Activated T-cell treated with anti-CD3 and anti-CD28 coated beads for 4 hours (primary cell): ENCODE measurements around the gene OR11H12.
"Not testable (repeated sequence)": the region's sequence is repeated elsewhere in the genome, so short reads cannot be mapped to it uniquely, and the experiment has no call there.

Experiments used
- DNase-seq: peaks from one replicate; pipeline ENCODE4 v3.0.0-alpha.2; 2020

OR11H12 gene

GRCh38 chr14:18600817-18601216 is at the start of gene OR11H12:
Gene OR11H12 (plus strand): TSS chr14:18601117. CDS start chr14:18601117, 0 bp downstream.
- not testable (repeated sequence) for DNase-seq

GRCh38 chr14:18582908-18583307 is 18.0 kb upstream of the OR11H12 start:
- not testable (repeated sequence) for DNase-seq

DNA sequence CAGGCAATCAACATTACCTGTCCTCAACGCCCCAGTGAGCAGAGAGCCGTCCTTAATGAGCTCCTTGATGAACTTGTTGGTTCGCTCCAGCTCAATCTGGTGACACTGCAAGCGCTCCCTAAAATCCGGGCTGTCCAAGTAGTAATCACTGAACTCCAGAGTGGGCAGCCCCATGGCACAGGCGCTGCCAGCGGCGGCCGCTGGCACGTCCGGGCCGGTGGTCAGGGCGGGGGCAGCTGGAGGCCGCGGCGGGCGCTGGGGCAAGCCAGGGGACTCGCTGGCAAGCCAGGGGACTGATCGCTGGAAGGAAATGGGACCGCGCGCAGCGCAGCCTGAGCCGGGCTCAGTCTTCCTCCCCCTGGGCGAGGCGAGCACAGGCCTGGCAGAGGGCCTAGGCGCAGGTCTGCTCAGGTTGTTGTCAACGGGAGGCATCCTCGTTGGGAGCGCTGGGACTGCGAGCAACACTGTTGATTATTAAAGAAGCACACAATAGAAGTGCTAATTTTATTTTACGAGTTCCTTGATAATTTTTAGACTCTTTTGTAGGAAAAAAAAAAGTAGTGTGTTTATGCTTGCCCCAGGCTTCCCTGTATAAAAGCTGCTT is 25.8 kb downstream of the OR11H12 start:
- not testable (repeated sequence) for DNase-seq

DNA sequence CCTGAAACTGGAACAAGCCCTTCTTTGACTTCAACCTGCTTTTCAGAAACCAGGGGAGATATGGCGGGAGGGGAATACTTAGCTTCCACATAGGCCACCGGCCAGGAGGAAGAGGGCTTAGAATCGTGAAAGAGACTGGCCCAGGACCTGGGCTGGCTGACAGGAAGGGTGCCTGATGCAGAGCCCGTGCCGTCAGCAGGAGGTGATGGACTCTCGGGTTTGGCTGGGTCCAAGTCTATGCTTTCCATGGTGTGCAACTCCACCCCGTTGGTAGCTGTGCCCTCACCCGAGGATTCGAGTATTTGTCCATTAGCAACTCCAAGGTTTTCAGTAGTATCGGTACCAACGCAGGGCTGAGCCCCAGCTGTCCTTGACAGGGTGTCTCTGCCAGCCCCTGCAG is 35.1 kb downstream of the OR11H12 start:
- DNase-seq, result not testable (repeated sequence)

- DNase-seq, result not testable (repeated sequence)
These were observed 37.1 kb downstream of the OR11H12 start for GRCh38 chr14:18638032-18638431.

DNA sequence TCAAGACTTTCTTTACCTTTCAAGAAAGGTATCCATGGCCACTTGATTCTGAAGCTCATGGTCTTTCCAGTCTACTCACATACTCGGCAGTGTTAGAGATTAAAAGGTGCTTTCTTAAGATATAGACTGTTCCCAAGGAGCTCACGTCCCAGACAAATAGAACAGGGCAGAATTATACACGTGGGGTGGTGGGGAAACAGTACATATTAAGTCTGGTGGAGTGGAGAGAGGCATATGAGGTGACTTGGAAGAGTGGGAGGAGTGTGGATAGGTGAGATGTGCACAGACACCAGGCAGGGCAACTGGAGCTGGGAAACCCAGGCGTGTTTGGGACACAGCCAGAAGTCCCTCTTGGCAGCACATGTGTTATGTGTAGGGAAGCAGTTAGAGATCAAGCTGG is 37.9 kb downstream of the OR11H12 start:
- not testable (repeated sequence) for DNase-seq

DNA sequence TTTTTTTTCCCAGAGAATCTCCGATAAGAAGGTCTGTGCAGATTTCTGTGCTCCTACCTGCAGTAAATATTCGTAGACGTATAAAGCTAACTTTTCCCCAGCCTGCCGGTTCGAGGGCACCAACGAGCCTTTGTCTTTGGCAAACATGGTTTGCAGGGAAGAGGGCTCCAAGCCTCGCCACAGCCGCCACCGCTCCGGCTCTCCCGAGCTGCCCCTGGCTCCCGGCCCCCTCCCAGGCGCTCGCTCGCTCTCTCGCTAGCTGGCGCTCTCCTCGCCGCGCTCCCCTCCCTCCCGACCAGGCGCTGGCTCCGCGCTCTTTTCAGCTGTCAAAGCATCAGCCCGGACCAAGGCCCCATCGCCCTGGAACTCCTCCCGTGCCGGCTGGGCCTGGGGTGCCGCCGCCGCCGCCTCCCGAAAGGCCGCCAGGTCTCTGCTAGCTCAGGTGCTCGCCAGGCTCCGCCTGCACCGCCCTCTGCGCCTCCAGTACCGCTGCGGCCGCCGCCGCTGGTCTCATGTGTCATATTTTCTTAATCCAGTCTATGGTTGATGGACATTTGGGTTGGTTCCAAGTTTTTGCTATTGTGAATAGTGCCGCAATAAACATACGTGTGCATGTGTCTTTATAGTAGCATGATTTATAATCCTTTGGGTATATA is 45.3 kb downstream of the OR11H12 start:
- not testable (repeated sequence) for DNase-seq
